RWPE2 (cell line): Measurements from ENCODE around the gene RBMS3.

ENCODE experiments used
- ATAC-seq: fragments of 200-7000 bp; cut with Tn5 transposase; 3 replicates; pipeline ENCODE4 v1.9.1; 2021; ENCODE audit warnings: low read depth
- DNase-seq: peaks from one replicate; pipeline ENCODE4 v3.0.0-alpha.2; 2020; ENCODE audit warnings: low spot score
- H3K27ac ChIP-seq: fragments of 450-650 bp; 2 replicates; pipeline ENCODE4 v1.5.1; 2017; ENCODE audit warnings: mild to moderate bottlenecking; ENCODE audit not compliant: poor library complexity, severe bottlenecking
- H3K27me3 ChIP-seq: fragments of 250-450 bp; sonication (Bioruptor Pico); 2 replicates; pipeline ENCODE4 v1.5.1; 2021; ENCODE audit warnings: mild to moderate bottlenecking, moderate library complexity; ENCODE audit not compliant: insufficient read depth, poor library complexity, severe bottlenecking
- H3K36me3 ChIP-seq: fragments of 250-450 bp; sonication (Bioruptor Pico); 2 replicates; pipeline ENCODE4 v1.5.1; 2020; ENCODE audit warnings: low read depth, mild to moderate bottlenecking, moderate library complexity
- H3K4me1 ChIP-seq: fragments of 250-450 bp; sonication (Bioruptor Pico); 2 replicates; pipeline ENCODE4 v1.5.1; 2021; ENCODE audit warnings: mild to moderate bottlenecking, moderate library complexity; ENCODE audit not compliant: insufficient read depth, poor library complexity, severe bottlenecking
- H3K4me3 ChIP-seq: fragments of 250-450 bp; sonication (Bioruptor Pico); 2 replicates; pipeline ENCODE4 v1.5.1; 2021; ENCODE audit warnings: mild to moderate bottlenecking, moderate library complexity; ENCODE audit not compliant: severe bottlenecking
- H3K9me3 ChIP-seq: fragments of 250-450 bp; sonication (Bioruptor Pico); 2 replicates; pipeline ENCODE4 v1.5.1; 2021; ENCODE audit warnings: mild to moderate bottlenecking, moderate library complexity; ENCODE audit not compliant: severe bottlenecking
- TF ChIP-seq, protein P1 (sequence below): fragments of 450-650 bp; IDR thresholded peaks from one replicate; pipeline ENCODE4 v1.5.1; 2017; ENCODE audit warnings: mild to moderate bottlenecking, moderate library complexity; ENCODE audit not compliant: poor library complexity, severe bottlenecking

The RBMS3 gene

DNA sequence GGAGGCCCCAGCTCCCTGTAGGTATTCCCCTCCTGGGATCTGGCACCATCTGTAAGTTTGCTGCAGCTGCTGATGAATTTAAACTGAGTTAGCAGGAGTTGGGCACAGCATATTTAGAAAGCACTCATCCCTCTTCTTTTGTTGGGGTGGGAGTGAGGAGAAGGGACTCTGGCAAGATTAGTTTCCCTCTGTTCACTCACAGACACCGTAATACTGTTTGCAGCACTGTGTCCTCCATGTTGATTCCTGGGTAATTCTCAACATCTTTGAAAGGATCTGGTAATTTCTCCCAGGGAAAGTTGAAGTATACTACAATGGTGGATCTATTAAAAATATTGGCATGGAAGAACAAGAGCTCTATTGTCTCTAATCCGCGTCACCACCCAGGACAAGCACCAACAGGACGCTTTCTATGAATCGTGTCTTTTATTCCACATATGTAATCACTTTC lies 173.3 kb downstream of the RBMS3 start:
- H3K4me1 ChIP-seq = peaks cover 22% of the 10 kb centered on the region
- TF ChIP-seq, protein P1, sequence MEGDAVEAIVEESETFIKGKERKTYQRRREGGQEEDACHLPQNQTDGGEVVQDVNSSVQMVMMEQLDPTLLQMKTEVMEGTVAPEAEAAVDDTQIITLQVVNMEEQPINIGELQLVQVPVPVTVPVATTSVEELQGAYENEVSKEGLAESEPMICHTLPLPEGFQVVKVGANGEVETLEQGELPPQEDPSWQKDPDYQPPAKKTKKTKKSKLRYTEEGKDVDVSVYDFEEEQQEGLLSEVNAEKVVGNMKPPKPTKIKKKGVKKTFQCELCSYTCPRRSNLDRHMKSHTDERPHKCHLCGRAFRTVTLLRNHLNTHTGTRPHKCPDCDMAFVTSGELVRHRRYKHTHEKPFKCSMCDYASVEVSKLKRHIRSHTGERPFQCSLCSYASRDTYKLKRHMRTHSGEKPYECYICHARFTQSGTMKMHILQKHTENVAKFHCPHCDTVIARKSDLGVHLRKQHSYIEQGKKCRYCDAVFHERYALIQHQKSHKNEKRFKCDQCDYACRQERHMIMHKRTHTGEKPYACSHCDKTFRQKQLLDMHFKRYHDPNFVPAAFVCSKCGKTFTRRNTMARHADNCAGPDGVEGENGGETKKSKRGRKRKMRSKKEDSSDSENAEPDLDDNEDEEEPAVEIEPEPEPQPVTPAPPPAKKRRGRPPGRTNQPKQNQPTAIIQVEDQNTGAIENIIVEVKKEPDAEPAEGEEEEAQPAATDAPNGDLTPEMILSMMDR = no peak
- H3K27me3 ChIP-seq = no peaks in the 10 kb centered on the region
- H3K36me3 ChIP-seq = no peaks in the 10 kb centered on the region
- no peaks in the 10 kb centered on the region for H3K9me3 ChIP-seq
- H3K27ac ChIP-seq = peak overlapping the region; percentile 49
- H3K4me3 ChIP-seq = no peak overlapping the region
- ATAC-seq = peak; percentile 82
- no peak for DNase-seq

DNA sequence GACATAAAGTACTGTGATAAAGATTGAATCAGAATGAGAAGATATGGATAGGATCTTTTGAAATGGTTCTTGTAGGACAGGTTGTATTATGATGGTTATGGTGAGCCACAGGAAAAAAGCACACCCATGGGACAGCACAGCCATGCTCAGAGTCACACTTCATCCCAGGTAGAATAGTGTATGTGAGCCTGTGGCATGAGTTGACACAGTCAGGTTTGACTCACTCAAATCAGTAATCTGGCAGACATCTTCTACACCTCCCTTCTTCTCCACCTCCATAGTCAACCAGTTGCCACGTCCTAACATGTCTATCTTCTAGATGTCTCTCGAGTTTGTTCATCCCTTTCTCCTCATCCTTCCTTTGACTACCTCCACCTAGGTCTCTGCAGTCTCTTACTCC lies 176.0 kb downstream of the RBMS3 start:
- no peak for ATAC-seq

DNA sequence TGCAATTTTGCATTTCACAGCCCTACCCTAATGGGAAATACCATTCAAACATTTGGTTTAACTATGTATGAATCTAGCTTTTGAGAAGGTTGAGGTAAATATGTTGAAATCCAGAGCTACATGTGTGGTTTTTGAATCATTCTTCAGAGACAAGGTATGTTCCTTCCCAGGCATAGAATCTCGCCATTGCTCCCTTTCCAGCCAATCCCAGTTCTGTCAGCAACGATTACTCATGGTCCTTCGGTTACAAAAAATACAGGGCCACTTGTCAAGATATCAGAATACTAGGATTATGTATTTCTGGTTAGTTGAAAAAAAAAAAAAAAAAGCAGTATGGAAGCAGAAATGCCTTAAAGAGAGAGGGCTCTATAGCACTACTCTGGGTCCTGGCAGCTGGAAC lies 182.4 kb downstream of the RBMS3 start:
- H3K9me3 ChIP-seq = no peaks in the 10 kb centered on the region
- TF ChIP-seq, protein P1 = no peak
- H3K27me3 ChIP-seq = no peaks in the 10 kb centered on the region
- H3K27ac ChIP-seq = no peak overlapping the region
- ATAC-seq = no peak
- H3K36me3 ChIP-seq = no peaks in the 10 kb centered on the region
- H3K4me3 ChIP-seq = no peak overlapping the region
- no peak for DNase-seq
- no peaks in the 10 kb centered on the region for H3K4me1 ChIP-seq

More for the DNA sequence above, 176.0 kb downstream of the RBMS3 start:
- Histone ChIP-seq H3K4me3 (no peak overlapping the region), H3K9me3 (no peaks in the 10 kb centered on the region), H3K27ac (no peak overlapping the region), H3K36me3 (no peaks in the 10 kb centered on the region), H3K4me1 (peaks cover 22% of the 10 kb centered on the region), H3K27me3 (no peaks in the 10 kb centered on the region)
- TF ChIP-seq, protein P1 = no peak
- DNase-seq = no peak

DNA sequence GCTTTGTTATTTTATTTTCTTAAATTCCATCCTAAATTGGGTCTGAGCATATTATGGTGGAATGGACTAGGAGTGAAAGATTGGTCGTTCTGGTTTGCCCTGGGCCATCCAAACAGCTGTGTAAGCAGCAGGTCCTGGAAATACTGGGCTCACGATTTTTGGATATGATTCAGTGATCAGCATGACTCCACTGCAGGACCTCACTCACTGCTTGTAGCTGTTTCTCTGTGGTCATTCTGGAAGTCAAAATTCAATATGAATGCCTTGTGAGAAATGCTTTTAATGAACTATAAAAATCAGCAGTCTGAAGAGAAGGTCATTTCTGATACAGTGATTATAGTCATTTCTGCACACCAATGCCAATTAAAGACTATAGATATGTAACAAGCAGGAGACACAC lies 185.0 kb downstream of the RBMS3 start:
- no peak for DNase-seq
- TF ChIP-seq, protein P1 = no peak
- H3K27ac ChIP-seq = no peak overlapping the region

DNA sequence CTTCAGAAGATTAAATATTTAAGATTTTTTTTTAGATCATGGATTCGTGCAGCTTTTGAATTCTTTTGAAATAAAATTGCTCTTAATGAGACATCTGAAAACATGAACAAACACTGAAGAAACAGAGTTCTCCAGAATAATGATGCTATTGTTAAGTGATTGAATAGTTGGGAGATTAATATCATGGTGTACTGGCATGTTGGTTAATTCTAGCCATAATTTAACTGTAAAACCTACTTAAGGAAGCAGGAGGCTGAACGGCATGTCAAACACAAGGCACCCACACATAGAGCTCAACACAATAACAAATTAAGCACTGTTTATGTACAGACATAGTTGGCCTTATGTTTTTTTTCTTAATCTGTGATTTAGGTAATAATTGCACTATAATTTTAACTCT lies 185.6 kb downstream of the RBMS3 start:
- Histone ChIP-seq H3K36me3 (no peaks in the 10 kb centered on the region; the same call in 1 of the 2 replicates), H3K9me3 (no peaks in the 10 kb centered on the region), H3K4me1 (no peaks in the 10 kb centered on the region), H3K27me3 (no peaks in the 10 kb centered on the region), H3K27ac (no peak overlapping the region), H3K4me3 (no peak overlapping the region)
- DNase-seq = no peak
- ATAC-seq = no peak
- TF ChIP-seq, protein P1 = no peak

More for the DNA sequence above, 185.0 kb downstream of the RBMS3 start:
- H3K27me3 ChIP-seq = no peaks in the 10 kb centered on the region
- no peaks in the 10 kb centered on the region for H3K4me1 ChIP-seq
- H3K36me3 ChIP-seq = no peaks in the 10 kb centered on the region; the same call in 1 of the 2 replicates
- ATAC-seq = no peak
- H3K4me3 ChIP-seq = no peak overlapping the region
- H3K9me3 ChIP-seq = no peaks in the 10 kb centered on the region
